Measurements from ENCODE around the gene REV3L.

Gene REV3L

GRCh38 chr6:111487661-111488060 is 4.6 kb upstream of the REV3L start:
- no peak overlapping the region for H3K27ac ChIP-seq
- TF ChIP-seq CTCF (conservative IDR thresholded peaks at IDR 0.05), result no peak

DNA sequence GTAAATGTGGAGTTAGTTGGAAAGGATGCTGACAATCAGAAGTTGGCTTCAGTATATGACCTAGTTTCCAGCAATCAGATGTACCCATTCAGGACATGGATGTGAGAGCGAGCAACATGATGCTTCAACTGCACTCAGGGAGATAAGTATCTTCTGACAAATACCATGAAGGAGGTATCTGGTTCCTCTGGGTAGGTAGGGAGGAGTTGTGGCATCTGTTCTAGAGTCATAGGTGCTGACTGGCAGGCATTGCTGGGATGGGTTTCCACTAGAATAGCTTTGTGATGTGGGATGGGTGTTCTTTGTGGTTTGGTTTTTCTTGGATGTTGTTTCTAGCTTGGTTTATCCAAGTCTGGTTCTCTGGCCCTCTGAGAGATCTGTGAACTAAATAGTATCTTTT is 3.9 kb upstream of the REV3L start:
- H3K27ac ChIP-seq, result no peak overlapping the region

GRCh38 chr6:111486475-111486874 is 3.5 kb upstream of the REV3L start:
- H3K27ac ChIP-seq, result no peak overlapping the region

More for the DNA sequence above, 3.9 kb upstream of the REV3L start:
- TF ChIP-seq CTCF (conservative IDR thresholded peaks at IDR 0.05), result no peak

GRCh38 chr6:111485342-111485741 is 2.3 kb upstream of the REV3L start:
- H3K27ac ChIP-seq, result peak overlapping the region; percentile 97
- TF ChIP-seq CTCF (conservative IDR thresholded peaks at IDR 0.05), result no peak

More at GRCh38 chr6:111486475-111486874, 3.5 kb upstream of the REV3L start:
- TF ChIP-seq CTCF (conservative IDR thresholded peaks at IDR 0.05), result no peak

DNA sequence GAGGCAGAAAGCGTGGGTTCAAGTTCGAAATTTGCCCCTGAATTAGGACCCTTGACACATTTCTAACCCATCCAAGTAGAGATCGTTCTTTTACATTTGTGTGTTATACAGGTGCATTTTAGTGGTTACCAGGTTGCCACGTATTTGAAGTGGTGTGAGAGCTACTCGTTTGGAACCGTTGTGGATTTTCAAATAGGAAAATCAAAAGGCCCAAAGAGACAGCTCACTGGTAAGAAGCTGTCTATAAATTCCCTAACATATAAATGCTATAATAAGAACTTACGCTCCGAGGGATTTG is 1.6 kb upstream of the REV3L start:
- H3K27ac ChIP-seq, result peak overlapping the region; percentile 97
- no peak for TF ChIP-seq CTCF (conservative IDR thresholded peaks at IDR 0.05)

- no peak for TF ChIP-seq CTCF (conservative IDR thresholded peaks at IDR 0.05)
- H3K27ac ChIP-seq, result peak overlapping the region; percentile 97
Measured at GRCh38 chr6:111483736-111484632, 966 bp upstream of the REV3L start.

DNA sequence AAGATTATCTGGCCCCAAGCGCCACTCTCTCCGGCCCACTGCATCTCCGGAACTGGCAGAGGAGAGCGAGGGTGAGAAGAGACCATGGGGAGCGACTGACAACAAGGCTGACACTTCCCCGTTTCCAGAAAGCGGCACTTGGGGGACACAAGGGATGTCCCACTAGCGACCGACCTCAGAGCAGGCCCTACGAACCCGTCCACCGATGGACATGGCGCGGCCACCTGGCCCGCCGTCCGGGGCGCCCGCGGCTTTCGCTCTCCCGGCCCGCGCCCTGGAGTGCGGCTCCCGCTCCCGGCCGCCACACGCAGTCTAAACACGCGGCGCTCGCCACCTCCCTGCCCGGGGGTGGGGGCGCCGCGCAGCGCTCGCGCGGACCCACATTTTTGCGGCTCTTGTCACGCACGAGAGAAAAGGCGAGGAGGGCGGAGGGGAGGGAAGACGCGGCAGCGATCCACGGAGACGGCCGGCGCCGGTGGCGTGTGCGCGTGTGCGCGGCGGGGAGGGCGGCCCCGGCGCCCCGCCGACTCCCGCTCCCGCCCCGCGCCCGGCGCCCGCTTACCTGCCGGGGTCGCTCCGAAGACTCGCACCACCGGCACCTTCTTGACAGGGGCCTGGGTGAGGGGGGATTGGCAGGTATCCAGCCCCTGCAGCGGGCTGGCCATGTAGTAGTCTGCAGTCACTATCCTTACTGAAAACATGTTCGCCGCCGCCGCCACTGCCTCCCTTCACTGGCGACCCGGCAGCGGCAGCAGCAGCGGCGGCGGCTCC is 645 bp downstream of the REV3L start:
- no peak for TF ChIP-seq CTCF (conservative IDR thresholded peaks at IDR 0.05)
- peak overlapping the region; percentile 97 for H3K27ac ChIP-seq
